Activated CD8-positive, alpha-beta memory T cell treated with anti-CD3 and anti-CD28 coated beads, Interleukin-2, amount 50 U/mL, for 4 hours (primary cell): ENCODE results near the gene SMCO1.
A peak's percentile ranks its signal among the peaks of the same experiment; 100 is the strongest.
"Not testable (repeated sequence)": the region's sequence is repeated elsewhere in the genome, so short reads cannot be mapped to it uniquely, and the experiment has no call there.

Source experiments
- DNase-seq: peaks from one replicate; pipeline ENCODE4 v3.0.0-alpha.2; 2020

SMCO1 gene

GRCh38 chr3:196519718-196520082, 4.6 kb upstream of the SMCO1 start:
- no peak for DNase-seq

GRCh38 chr3:196518966-196519717, 4.0 kb upstream of the SMCO1 start:
- peak; percentile 51 for DNase-seq

- DNase-seq, result no peak
Measured at GRCh38 chr3:196517919-196518318, 2.8 kb upstream of the SMCO1 start.

GRCh38 chr3:196517162-196517800, 2.1 kb upstream of the SMCO1 start:
- DNase-seq, result no peak

GRCh38 chr3:196514350-196514716, 813 bp downstream of the SMCO1 start:
- DNase-seq, result no peak

- DNase-seq, result no peak
Measured at GRCh38 chr3:196513697-196514349, 1.3 kb downstream of the SMCO1 start.

- DNase-seq, result not testable (repeated sequence)
Measured at GRCh38 chr3:196511646-196512425, 3.3 kb downstream of the SMCO1 start.

- not testable (repeated sequence) for DNase-seq
Measured at GRCh38 chr3:196511108-196511507, 4.0 kb downstream of the SMCO1 start.

- no peak for DNase-seq
Measured at GRCh38 chr3:196506687-196507086, 8.5 kb downstream of the SMCO1 start.

- no peak for DNase-seq
Measured at GRCh38 chr3:196504556-196504955, 10.6 kb downstream of the SMCO1 start.

GRCh38 chr3:196504077-196504398, 11.1 kb downstream of the SMCO1 start:
- not testable (repeated sequence) for DNase-seq

- DNase-seq, result peak; percentile 93
Measured at GRCh38 chr3:196503196-196504076, 11.7 kb downstream of the SMCO1 start, which contains the start of gene RNF168. Gene RNF168 (minus strand): TSS chr3:196503768. CDS start chr3:196503173, 595 bp downstream.

GRCh38 chr3:196502775-196503195, 12.4 kb downstream of the SMCO1 start:
- peak; percentile 43 for DNase-seq

GRCh38 chr3:196501316-196502044, 13.7 kb downstream of the SMCO1 start:
- DNase-seq, result peak; percentile 28

GRCh38 chr3:196499807-196500524, 15.2 kb downstream of the SMCO1 start:
- DNase-seq, result no peak

- DNase-seq, result no peak
Measured at GRCh38 chr3:196499061-196499460, 16.1 kb downstream of the SMCO1 start.

- DNase-seq, result no peak
Measured at GRCh38 chr3:196498297-196498696, 16.8 kb downstream of the SMCO1 start.

- DNase-seq, result no peak
Measured at GRCh38 chr3:196496183-196496582, 19.0 kb downstream of the SMCO1 start.

- no peak for DNase-seq
Measured at GRCh38 chr3:196493292-196493691, 21.9 kb downstream of the SMCO1 start.

- no peak for DNase-seq
Measured at GRCh38 chr3:196492080-196492479, 23.1 kb downstream of the SMCO1 start.

- no peak for DNase-seq
Measured at GRCh38 chr3:196489747-196490146, 25.4 kb downstream of the SMCO1 start.
